T-helper 17 cell (primary cell): ENCODE measurements around the gene LPCAT1. TPM values are rescaled to one million over a fixed set of nuclear protein-coding genes. Genes with fewer than 3 reads are reported as not detected.
A peak's percentile ranks its signal among the peaks of the same experiment; 100 is the strongest.
"Not testable (repeated sequence)": the region's sequence is repeated elsewhere in the genome, so short reads cannot be mapped to it uniquely, and the experiment has no call there.

ENCODE experiments used
- ATAC-seq: fragments of 150-1000 bp; cut with Tn5 transposase; 2 replicates; pipeline ENCODE4 v1.10.0; 2021; ENCODE audit warnings: mild to moderate bottlenecking, moderate library complexity
- DNase-seq, 3 donors: peaks; one replicate each; pipeline versions ENCODE4 v3.0.0 to v3.0.0-alpha.2; 2020 to 2021
- H3K9me3 ChIP-seq: one replicate; pipeline ENCODE4 v1.7.0; 2013; ENCODE audit warnings: low read length, mild to moderate bottlenecking; ENCODE audit not compliant: control insufficient read depth, poor library complexity, severe bottlenecking
- H3K27ac Mint-ChIP-seq: one replicate; pipeline ENCODE4 v1.8.0; 2022; ENCODE audit warnings: mild to moderate bottlenecking, moderate library complexity, mixed read lengths
- H3K27me3 Mint-ChIP-seq: one replicate; pipeline ENCODE4 v1.8.0; 2022; ENCODE audit warnings: mixed read lengths
- H3K36me3 Mint-ChIP-seq: one replicate; pipeline ENCODE4 v1.8.0; 2022; ENCODE audit warnings: low read depth, mixed read lengths
- H3K4me1 Mint-ChIP-seq: one replicate; pipeline ENCODE4 v1.8.0; 2022; ENCODE audit warnings: mild to moderate bottlenecking, mixed read lengths
- H3K4me3 Mint-ChIP-seq: one replicate; pipeline ENCODE4 v1.8.0; 2022; ENCODE audit warnings: mild to moderate bottlenecking, moderate library complexity, mixed read lengths
- total RNA-seq, 4 donors: library from RNA in 2 of 4; stranded (reverse) in 2 of 4; gene quantifications; one replicate each; pipeline ENCODE4 v1.2.3 and lab custom pipeline; 2022 to 2026

LPCAT1 gene
- total RNA-seq, 2 donors from 2014 or later, result 23.4 to 24.8 TPM

DNA sequence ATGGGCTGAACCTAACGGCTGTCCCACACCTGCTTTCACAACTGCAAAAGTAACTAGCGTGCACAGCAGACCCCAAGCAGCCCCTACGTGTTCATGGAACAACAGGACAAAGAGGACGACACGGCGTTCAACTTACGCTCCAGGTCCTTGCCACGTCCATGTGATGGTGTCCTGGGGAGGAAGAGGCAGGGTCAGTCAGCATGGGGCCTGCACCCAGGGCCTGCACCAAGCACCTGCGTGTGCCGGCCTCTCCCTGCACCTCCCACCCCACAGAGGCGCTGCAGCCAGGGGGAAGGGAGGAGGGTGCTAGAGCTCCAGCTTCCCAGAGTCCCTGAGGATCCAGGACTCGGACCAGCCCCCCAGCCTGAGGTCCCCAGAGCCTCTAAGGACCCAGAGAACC, 43.0 kb downstream of the LPCAT1 start:
- no peak overlapping the region for H3K4me3 Mint-ChIP-seq
- no peak for ATAC-seq
- H3K27me3 Mint-ChIP-seq, result no peaks in the 10 kb centered on the region
- no peaks in the 10 kb centered on the region for H3K9me3 ChIP-seq
- H3K36me3 Mint-ChIP-seq, result no peaks in the 10 kb centered on the region
- no peak overlapping the region for H3K27ac Mint-ChIP-seq
- H3K4me1 Mint-ChIP-seq, result peaks cover 8% of the 10 kb centered on the region
- no peak for DNase-seq

GRCh38 chr5:1480217-1480616, 43.5 kb downstream of the LPCAT1 start:
- no peaks in the 10 kb centered on the region for H3K27me3 Mint-ChIP-seq
- no peak overlapping the region for H3K4me3 Mint-ChIP-seq
- peak; percentile 42 for ATAC-seq
- H3K27ac Mint-ChIP-seq, result no peak overlapping the region
- H3K36me3 Mint-ChIP-seq, result no peaks in the 10 kb centered on the region
- H3K9me3 ChIP-seq, result no peaks in the 10 kb centered on the region
- peaks cover 8% of the 10 kb centered on the region for H3K4me1 Mint-ChIP-seq
- DNase-seq, result no peak

GRCh38 chr5:1479581-1480188, 44.1 kb downstream of the LPCAT1 start:
- Mint-ChIP-seq H3K4me1 (peaks cover 8% of the 10 kb centered on the region), H3K27me3 (no peaks in the 10 kb centered on the region), H3K27ac (no peak overlapping the region), H3K36me3 (no peaks in the 10 kb centered on the region), H3K4me3 (no peak overlapping the region)
- DNase-seq (peak in 2 of 3 donors; percentile 31 to 33), ATAC-seq (peak; percentile 57)
- H3K9me3 ChIP-seq, result no peaks in the 10 kb centered on the region

- H3K27me3 Mint-ChIP-seq, result no peaks in the 10 kb centered on the region
- ATAC-seq, result no peak
- no peak for DNase-seq
- H3K4me1 Mint-ChIP-seq, result peaks cover 8% of the 10 kb centered on the region
- H3K27ac Mint-ChIP-seq, result no peak overlapping the region
- no peaks in the 10 kb centered on the region for H3K9me3 ChIP-seq
- no peaks in the 10 kb centered on the region for H3K36me3 Mint-ChIP-seq
- H3K4me3 Mint-ChIP-seq, result no peak overlapping the region
Measured at GRCh38 chr5:1479066-1479465, 44.7 kb downstream of the LPCAT1 start.

DNA sequence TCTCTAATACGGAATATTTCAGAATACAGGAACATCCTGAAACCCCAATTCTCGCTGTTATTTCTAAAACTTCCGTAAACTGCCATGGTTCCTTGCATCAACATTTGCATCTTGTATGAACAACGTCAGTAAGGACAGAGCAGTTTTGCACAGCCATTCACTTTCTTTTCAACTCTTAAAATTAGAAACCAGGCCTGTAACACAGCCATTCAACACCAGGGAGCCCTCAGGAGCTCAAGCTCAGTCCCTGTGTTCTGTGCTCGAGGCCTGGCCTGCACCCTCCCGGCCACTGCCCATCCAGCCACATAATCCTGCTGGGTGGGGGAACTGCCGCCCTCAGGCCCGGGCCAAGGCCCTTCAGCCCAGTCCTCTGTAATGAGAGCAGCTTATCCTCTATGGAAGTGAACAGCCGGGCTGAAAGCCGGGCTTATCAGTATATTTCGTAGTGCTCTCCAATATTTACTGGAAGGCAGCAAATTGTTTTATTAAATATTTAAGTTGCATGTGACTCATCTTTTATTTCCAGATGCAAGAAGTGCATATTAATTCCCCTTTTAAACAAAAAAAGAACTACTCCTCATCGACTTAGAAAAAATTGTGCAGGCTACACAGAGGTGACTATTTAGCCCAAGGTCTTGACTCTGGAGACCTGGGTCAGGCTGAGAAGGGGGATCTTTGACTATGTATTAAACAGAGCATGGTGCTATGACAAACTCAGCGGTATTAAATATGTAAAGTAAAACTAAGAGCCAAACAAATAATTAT, 45.3 kb downstream of the LPCAT1 start:
- no peak for ATAC-seq
- Mint-ChIP-seq H3K27me3 (no peaks in the 10 kb centered on the region), H3K36me3 (no peaks in the 10 kb centered on the region), H3K4me3 (no peak overlapping the region), H3K27ac (no peak overlapping the region), H3K4me1 (peaks cover 8% of the 10 kb centered on the region)
- no peak for DNase-seq
- H3K9me3 ChIP-seq, result no peaks in the 10 kb centered on the region

- H3K9me3 ChIP-seq, result no peaks in the 10 kb centered on the region
- H3K4me1 Mint-ChIP-seq, result peaks cover 11% of the 10 kb centered on the region
- peak; percentile 38 for ATAC-seq
- DNase-seq, result no peak
- H3K27ac Mint-ChIP-seq, result no peak overlapping the region
- no peaks in the 10 kb centered on the region for H3K27me3 Mint-ChIP-seq
- H3K4me3 Mint-ChIP-seq, result no peak overlapping the region
- H3K36me3 Mint-ChIP-seq, result no peaks in the 10 kb centered on the region
Measured at GRCh38 chr5:1477341-1477740, 46.4 kb downstream of the LPCAT1 start.

DNA sequence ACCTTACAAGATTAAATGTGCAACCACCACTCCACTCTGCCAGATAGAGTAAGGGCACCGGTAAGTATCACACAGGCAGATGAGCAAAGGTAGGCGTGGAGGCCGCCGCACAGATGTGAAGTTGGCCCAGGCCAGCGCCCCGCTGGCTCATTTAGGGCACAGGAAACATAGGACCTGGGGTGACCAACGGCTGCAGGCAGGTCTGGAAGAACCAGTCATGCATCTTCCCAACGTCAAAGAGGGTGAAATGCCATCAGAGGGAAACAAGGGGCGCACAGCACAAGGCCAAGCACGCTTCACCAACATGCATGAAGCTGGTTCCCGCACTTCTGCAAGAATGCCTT, 46.8 kb downstream of the LPCAT1 start:
- Mint-ChIP-seq H3K27me3 (no peaks in the 10 kb centered on the region), H3K36me3 (no peaks in the 10 kb centered on the region), H3K27ac (no peak overlapping the region), H3K4me1 (peaks cover 9% of the 10 kb centered on the region), H3K4me3 (no peak overlapping the region)
- no peaks in the 10 kb centered on the region for H3K9me3 ChIP-seq
- ATAC-seq (no peak), DNase-seq (no peak)

GRCh38 chr5:1476181-1476966, 47.4 kb downstream of the LPCAT1 start:
- H3K4me1 Mint-ChIP-seq, result peaks cover 8% of the 10 kb centered on the region
- no peaks in the 10 kb centered on the region for H3K27me3 Mint-ChIP-seq
- DNase-seq (no peak), ATAC-seq (no peak)
- no peaks in the 10 kb centered on the region for H3K9me3 ChIP-seq
- no peaks in the 10 kb centered on the region for H3K36me3 Mint-ChIP-seq
- H3K27ac Mint-ChIP-seq, result no peak overlapping the region
- H3K4me3 Mint-ChIP-seq, result no peak overlapping the region

DNA sequence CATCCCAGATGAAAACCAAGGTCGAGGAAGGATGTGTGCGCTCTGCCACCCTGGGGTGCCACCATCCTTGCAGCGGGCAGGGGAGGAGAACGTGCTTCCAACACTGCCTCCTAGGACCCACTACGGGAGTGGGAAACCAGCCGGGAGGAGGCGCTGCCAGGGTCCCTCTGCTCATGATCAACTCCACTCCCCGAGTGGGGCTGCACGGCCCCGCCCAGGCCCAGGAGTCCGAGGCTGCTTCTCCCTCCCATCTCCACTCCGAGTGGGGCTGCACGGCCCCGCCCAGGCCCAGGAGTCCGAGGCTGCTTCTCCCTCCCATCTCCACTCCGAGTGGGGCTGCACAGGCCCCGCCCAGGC, 48.2 kb downstream of the LPCAT1 start:
- DNase-seq, H3K36me3 Mint-ChIP-seq, ATAC-seq, H3K9me3 ChIP-seq, H3K27me3 Mint-ChIP-seq, H3K4me3 Mint-ChIP-seq, H3K4me1 Mint-ChIP-seq, H3K27ac Mint-ChIP-seq: not testable (repeated sequence)

GRCh38 chr5:1474866-1475543, 48.8 kb downstream of the LPCAT1 start:
- DNase-seq, result no peak
- no peak overlapping the region for H3K4me3 Mint-ChIP-seq

GRCh38 chr5:1474183-1474839, 49.4 kb downstream of the LPCAT1 start:
- peak overlapping the region; percentile 4 for H3K27ac Mint-ChIP-seq
- H3K27me3 Mint-ChIP-seq, result no peaks in the 10 kb centered on the region
- DNase-seq, result no peak
- H3K4me1 Mint-ChIP-seq, result peaks cover 3% of the 10 kb centered on the region
- H3K4me3 Mint-ChIP-seq, result no peak overlapping the region
- no peaks in the 10 kb centered on the region for H3K36me3 Mint-ChIP-seq
- no peak for ATAC-seq
- H3K9me3 ChIP-seq, result no peaks in the 10 kb centered on the region

More at GRCh38 chr5:1474866-1475543, 48.8 kb downstream of the LPCAT1 start:
- no peaks in the 10 kb centered on the region for H3K9me3 ChIP-seq
- Mint-ChIP-seq H3K36me3 (no peaks in the 10 kb centered on the region), H3K27me3 (no peaks in the 10 kb centered on the region), H3K27ac (no peak overlapping the region), H3K4me1 (peaks cover 3% of the 10 kb centered on the region)
- no peak for ATAC-seq

DNA sequence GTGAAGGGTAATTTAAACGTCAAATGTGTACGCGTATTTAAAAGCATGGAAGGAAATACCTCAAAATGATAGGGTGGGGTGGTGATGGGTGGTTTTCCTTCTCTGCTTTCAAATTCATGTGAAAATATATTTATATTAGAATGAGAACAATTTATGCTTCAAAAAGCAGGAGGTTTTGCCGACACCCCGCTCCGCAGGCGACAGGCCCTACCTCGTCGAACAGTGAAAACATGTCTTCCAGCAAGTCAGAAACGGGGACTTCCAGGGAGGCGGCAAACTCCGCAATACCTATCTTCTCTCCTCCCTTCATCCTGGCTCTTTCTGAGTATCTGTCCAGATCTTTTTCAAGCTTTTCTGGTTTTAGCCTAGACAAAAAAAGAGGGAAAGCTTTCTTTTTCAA, 50.0 kb downstream of the LPCAT1 start:
- Mint-ChIP-seq H3K36me3 (no peaks in the 10 kb centered on the region), H3K27me3 (no peaks in the 10 kb centered on the region), H3K4me1 (peaks cover 3% of the 10 kb centered on the region), H3K27ac (peak overlapping the region; percentile 4), H3K4me3 (no peak overlapping the region)
- no peak for ATAC-seq
- DNase-seq, result no peak
- no peaks in the 10 kb centered on the region for H3K9me3 ChIP-seq
